ENCODE measurements around the gene EPSTI1. TPM values are rescaled to one million over a fixed set of nuclear protein-coding genes. Genes with fewer than 3 reads are reported as not detected.

Gene EPSTI1
- polyA plus RNA-seq, 3 donors: 2.7 to 10.5 (median 3.7) TPM

- no peak overlapping the region for H3K27ac ChIP-seq (ENCODE audit: low read depth, low read length)
Observed at GRCh38 chr13:42984026-42984425, 8.0 kb downstream of the EPSTI1 start.

DNA sequence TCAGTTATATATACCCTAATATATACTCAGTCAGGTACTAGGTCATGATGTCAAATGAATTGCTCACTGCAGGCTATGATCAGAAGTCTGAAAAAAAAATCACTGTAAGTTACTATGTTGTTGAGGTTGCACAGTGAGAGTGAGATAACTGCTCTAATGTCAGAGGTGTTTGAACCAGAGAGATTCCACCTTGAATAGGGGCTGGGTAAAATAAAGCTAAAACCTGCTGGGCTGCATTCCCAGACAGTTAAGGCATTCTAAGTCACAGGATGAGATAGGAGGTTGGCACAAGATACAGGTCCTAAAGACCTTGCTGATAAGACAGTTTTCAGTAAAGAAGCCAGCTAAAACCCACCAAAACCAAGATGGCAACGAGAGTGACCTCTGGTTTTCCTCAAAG lies 10.2 kb downstream of the EPSTI1 start:
- no peak overlapping the region for H3K27ac ChIP-seq (ENCODE audit: low read depth, low read length)
- WGBS, 3 donors: 55 to 83% (median 69%) methylated on average over 1 of the region's 1 CpG

GRCh38 chr13:42981317-42981716 lies 10.7 kb downstream of the EPSTI1 start:
- H3K27ac ChIP-seq (ENCODE audit: low read depth, low read length): no peak overlapping the region
- WGBS, 3 donors: 31 to 42% (median 37%) methylated on average over 3 of the region's 3 CpGs

- H3K27ac ChIP-seq (ENCODE audit: low read depth, low read length): no peak overlapping the region
- 85 to 94% (median 89%) methylated on average over 1 of the region's 1 CpG for WGBS, 3 donors
Observed at GRCh38 chr13:42977219-42977659, 14.8 kb downstream of the EPSTI1 start.

DNA sequence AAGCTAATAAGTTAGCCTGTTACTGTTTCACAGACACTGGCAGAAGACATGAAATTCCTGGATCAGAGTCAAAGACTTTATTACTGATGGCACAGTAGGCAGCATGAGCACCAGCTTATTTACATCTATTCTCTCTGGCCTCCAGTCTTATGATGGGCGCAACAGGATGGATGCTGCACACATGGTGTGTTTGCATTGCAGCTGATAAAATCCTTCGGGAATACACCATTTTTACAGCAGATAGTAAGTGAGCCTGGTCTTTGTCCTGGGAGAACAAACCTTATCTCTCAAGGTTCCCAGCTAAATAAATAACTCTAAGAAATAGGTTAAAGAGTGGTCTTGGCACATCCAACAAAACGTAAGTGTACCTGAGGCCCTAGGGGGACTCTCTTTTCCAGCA lies 16.0 kb downstream of the EPSTI1 start:
- WGBS, 3 donors: 79 to 96% (median 93%) methylated on average over 3 of the region's 3 CpGs
- no peak overlapping the region for H3K27ac ChIP-seq (ENCODE audit: low read depth, low read length)

DNA sequence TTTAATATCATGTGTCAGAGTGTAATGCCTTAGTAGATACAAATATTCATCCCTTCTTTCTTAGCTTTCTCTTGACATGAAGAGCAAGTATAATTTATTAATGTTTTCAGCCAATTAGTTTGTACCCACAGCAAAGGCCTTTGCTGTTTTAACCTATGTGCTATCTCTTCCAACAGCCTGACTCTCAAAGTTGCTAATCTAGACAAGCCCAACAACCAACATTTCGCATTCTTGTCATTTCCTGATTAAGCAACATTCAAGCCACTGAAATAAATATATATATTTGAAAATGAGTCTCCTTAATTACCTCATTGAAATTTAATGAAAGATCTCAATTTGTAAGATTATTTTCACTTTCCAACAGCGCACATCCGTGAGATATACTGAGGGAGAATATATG lies 18.5 kb downstream of the EPSTI1 start:
- H3K27ac ChIP-seq (ENCODE audit: low read depth, low read length): no peak overlapping the region
- 85 to 94% (median 87%) methylated on average over 3 of the region's 3 CpGs for WGBS, 3 donors

GRCh38 chr13:42971691-42972347 lies 20.2 kb downstream of the EPSTI1 start:
- 72 to 89% (median 79%) methylated on average over 9 of the region's 9 CpGs for WGBS, 3 donors
- no peak overlapping the region for H3K27ac ChIP-seq (ENCODE audit: low read depth, low read length)

GRCh38 chr13:42970824-42971690 lies 21.0 kb downstream of the EPSTI1 start:
- H3K27ac ChIP-seq (ENCODE audit: low read depth, low read length): no peak overlapping the region
- 57 to 61% (median 61%) methylated on average over 6 of the region's 6 CpGs for WGBS, 3 donors

- WGBS, 3 donors: 50 to 53% (median 52%) methylated on average over 12 of the region's 12 CpGs
- H3K27ac ChIP-seq (ENCODE audit: low read depth, low read length): no peak overlapping the region
Observed at GRCh38 chr13:42969565-42970172, 22.4 kb downstream of the EPSTI1 start.

GRCh38 chr13:42968906-42969305 lies 23.1 kb downstream of the EPSTI1 start:
- 44 to 94% (median 93%) methylated on average over 8 of the region's 8 CpGs for WGBS, 3 donors
- no peak overlapping the region for H3K27ac ChIP-seq (ENCODE audit: low read depth, low read length)

GRCh38 chr13:42967660-42968059 lies 24.4 kb downstream of the EPSTI1 start:
- no peak overlapping the region for H3K27ac ChIP-seq (ENCODE audit: low read depth, low read length)
- 61 to 74% (median 73%) methylated on average over 5 of the region's 5 CpGs for WGBS, 3 donors

DNA sequence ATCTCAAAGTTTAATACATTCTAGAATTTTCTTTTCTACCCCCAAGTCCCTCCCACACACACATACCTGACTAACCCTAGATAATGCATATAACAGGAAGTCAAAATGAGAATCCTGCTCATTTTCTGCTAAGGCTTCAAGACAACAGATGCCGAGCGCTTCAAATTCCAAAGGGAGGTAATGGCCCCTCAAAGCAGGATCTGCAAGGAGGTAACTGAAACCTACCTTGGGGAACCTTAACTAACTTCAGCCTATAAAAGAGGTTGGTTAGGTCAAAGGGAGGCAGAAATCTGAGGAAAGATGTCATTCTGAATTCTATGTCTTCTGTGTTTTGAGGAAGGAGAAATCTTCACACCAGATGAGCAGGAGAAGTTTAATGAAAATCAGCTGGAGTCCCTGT lies 26.8 kb downstream of the EPSTI1 start:
- whole genome bisulfite sequencing, 3 donors: 71 to 100% (median 71%) methylated on average over 2 of the region's 2 CpGs
- no peak overlapping the region for H3K27ac ChIP-seq (ENCODE audit: low read depth, low read length)

- no peak overlapping the region for H3K27ac ChIP-seq (ENCODE audit: low read depth, low read length)
- WGBS, 3 donors: 77 to 93% (median 89%) methylated on average over 1 of the region's 1 CpG
Observed at GRCh38 chr13:42964761-42965161, 27.3 kb downstream of the EPSTI1 start.

GRCh38 chr13:42959615-42960014 lies 32.4 kb downstream of the EPSTI1 start:
- WGBS, 3 donors: 88 to 96% (median 94%) methylated on average over 2 of the region's 2 CpGs

GRCh38 chr13:42957881-42958280 lies 34.2 kb downstream of the EPSTI1 start:
- no peak overlapping the region for H3K27ac ChIP-seq (ENCODE audit: low read depth, low read length)
- WGBS, 3 donors: 88 to 93% (median 93%) methylated on average over 2 of the region's 2 CpGs

More at GRCh38 chr13:42959615-42960014, 32.4 kb downstream of the EPSTI1 start:
- no peak overlapping the region for H3K27ac ChIP-seq (ENCODE audit: low read depth, low read length)

GRCh38 chr13:42950181-42950580 lies 41.9 kb downstream of the EPSTI1 start:
- WGBS, 3 donors: 90 to 95% (median 94%) methylated on average over 4 of the region's 4 CpGs
- H3K27ac ChIP-seq (ENCODE audit: low read depth, low read length): no peak overlapping the region

- 97 to 98% (median 97%) methylated on average over 11 of the region's 11 CpGs for WGBS, 3 donors
- no peak overlapping the region for H3K27ac ChIP-seq (ENCODE audit: low read depth, low read length)
Observed at GRCh38 chr13:42947925-42948324, 44.1 kb downstream of the EPSTI1 start.

- 14 to 47% (median 32%) methylated on average over 1 of the region's 1 CpG for WGBS, 3 donors
- no peak overlapping the region for H3K27ac ChIP-seq (ENCODE audit: low read depth, low read length)
Observed at GRCh38 chr13:42946927-42947326, 45.1 kb downstream of the EPSTI1 start.

DNA sequence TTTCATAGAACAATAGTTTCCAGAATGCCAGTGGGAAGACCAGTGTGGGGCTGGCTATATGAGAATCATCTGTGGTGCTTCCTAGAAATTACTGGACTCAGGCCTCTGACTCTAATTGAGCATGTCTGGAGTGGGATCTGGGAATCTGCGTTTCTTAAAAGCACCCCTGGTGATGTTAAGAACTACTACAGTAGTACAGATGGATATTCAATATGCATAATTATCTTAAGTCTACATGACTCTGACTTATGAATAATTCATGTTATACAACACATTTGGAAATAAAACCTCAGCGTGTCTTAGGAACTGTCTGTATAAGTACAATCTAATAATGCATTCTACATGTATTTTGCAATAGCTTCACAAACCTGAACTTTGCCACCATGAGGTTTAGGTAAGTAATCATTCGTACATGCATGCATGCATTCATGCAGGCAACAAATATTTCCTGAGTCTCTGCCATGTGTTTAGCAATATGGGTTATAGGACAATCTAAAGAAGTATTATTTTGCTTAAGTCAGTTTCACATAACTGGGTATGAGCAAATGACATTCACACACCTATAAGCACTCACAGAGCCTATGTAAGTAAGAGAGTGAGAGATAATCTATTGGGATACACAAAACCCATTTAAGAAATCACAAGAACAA lies 62.0 kb downstream of the EPSTI1 start:
- no peak overlapping the region for H3K27ac ChIP-seq (ENCODE audit: low read depth, low read length)
- 85 to 92% (median 90%) methylated on average over 3 of the region's 3 CpGs for whole genome bisulfite sequencing, 3 donors
